GM12878 (cell line): Measurements from ENCODE around the gene ERCC3. TPM values are rescaled to one million over a fixed set of nuclear protein-coding genes. Genes with fewer than 3 reads are reported as not detected.

Source experiments
- ASH2L ChIP-seq: fragments of 300-600, 200-600 bp; sonication (generic); IDR thresholded peaks from 2 replicates; pipeline ENCODE4 v1.6.1; 2017; ENCODE audit warnings: low read depth, mild to moderate bottlenecking, borderline replicate concordance
- ATF7 ChIP-seq: fragments of 450-650 bp; IDR thresholded peaks from 2 replicates; pipeline ENCODE4 v1.6.1; 2016; ENCODE audit warnings: low read depth, mild to moderate bottlenecking
- CBX5 ChIP-seq: sonication (generic); IDR thresholded peaks from 2 replicates; pipeline ENCODE4 v1.6.1; 2016; ENCODE audit warnings: low read depth, moderate library complexity, mild to moderate bottlenecking, inconsistent platforms
- CHD2 ChIP-seq: IDR thresholded peaks from 2 replicates; pipeline ENCODE4 v1.6.1; 2011; ENCODE audit warnings: low read depth, low read length, improper control_type of control experiment, borderline replicate concordance
- CREM ChIP-seq: IDR thresholded peaks from 2 replicates; pipeline ENCODE4 v1.6.1; 2014; ENCODE audit warnings: antibody characterized with exemption, low read depth
- JUNB ChIP-seq: IDR thresholded peaks from 2 replicates; pipeline ENCODE4 v1.6.1; 2016; ENCODE audit warnings: antibody characterized with exemption, mild to moderate bottlenecking
- MTA2 ChIP-seq: fragments of 450-650 bp; IDR thresholded peaks from 2 replicates; pipeline ENCODE4 v1.6.1; 2016; ENCODE audit warnings: low read depth, mild to moderate bottlenecking, moderate library complexity
- MXI1 ChIP-seq: fragments of 150-350 bp; IDR thresholded peaks from 2 replicates; pipeline ENCODE4 v1.6.1; 2011; ENCODE audit warnings: low read depth, mild to moderate bottlenecking, inconsistent platforms, low read length, improper control_type of control experiment
- NFYB ChIP-seq: IDR thresholded peaks from 2 replicates; pipeline ENCODE4 v1.6.1; 2011; ENCODE audit warnings: low read depth, mild to moderate bottlenecking, low read length, improper control_type of control experiment, moderate library complexity; ENCODE audit not compliant: insufficient read depth
- POU2F2 ChIP-seq: IDR thresholded peaks from 3 replicates; pipeline ENCODE4 v1.6.1; 2011; ENCODE audit warnings: low read depth, mild to moderate bottlenecking, low read length, borderline replicate concordance
- RAD51 ChIP-seq: fragments of 450-650 bp; IDR thresholded peaks from 2 replicates; pipeline ENCODE4 v1.6.1; 2016; ENCODE audit warnings: moderate library complexity, mild to moderate bottlenecking, inconsistent platforms
- SIN3A ChIP-seq: IDR thresholded peaks from 2 replicates; pipeline ENCODE4 v1.6.1; 2012; ENCODE audit warnings: low read depth, low read length, improper control_type of control experiment
- SIX5 ChIP-seq: IDR thresholded peaks from 2 replicates; pipeline ENCODE4 v1.6.1; 2011; ENCODE audit warnings: mild to moderate bottlenecking, low read depth, low read length, moderate library complexity; ENCODE audit not compliant: severe bottlenecking
- SMAD1 ChIP-seq: fragments of 450-650 bp; IDR thresholded peaks from 2 replicates; pipeline ENCODE4 v1.6.1; 2018; ENCODE audit warnings: mild to moderate bottlenecking, low read depth; ENCODE audit not compliant: partially characterized antibody
- SMARCA5 ChIP-seq: fragments of 450-650 bp; IDR thresholded peaks from 2 replicates; pipeline ENCODE4 v1.6.1; 2017; ENCODE audit warnings: mild to moderate bottlenecking
- SRF ChIP-seq, 2 experiments: IDR thresholded peaks; 2 replicates each; pipeline ENCODE4 v1.6.1; 2011; ENCODE audit warnings: low read depth in 2 of 2, low read length in 2 of 2, mild to moderate bottlenecking in 1 of 2, moderate library complexity in 1 of 2
- ZBED1 ChIP-seq: IDR thresholded peaks from 2 replicates; pipeline ENCODE4 v1.6.1; 2016; ENCODE audit warnings: borderline replicate concordance
- ZNF217 ChIP-seq: fragments of 450-650 bp; IDR thresholded peaks from 2 replicates; pipeline ENCODE4 v1.6.1; 2017; ENCODE audit warnings: antibody characterized with exemption, mild to moderate bottlenecking
- polyA plus RNA-seq, 11 experiments: library from polyadenylated mRNA; depleted of rRNA in 4 of 11; unstranded in 6 of 11; stranded (reverse) in 5 of 11; fragments of >200 nt; fragmentation: Nextera tagmentation in 4 of 11; fragmentation: Illumina TruSeq in 1 of 11; extraction: Ambion mirVana in 4 of 11; extraction: Trizol in 1 of 11; gene quantifications; 1 replicate in 1 of 11; 2 replicates in 10 of 11; pipeline versions ENCODE4 v1.2.1 to v1.2.3, GENCODE V29; 2011 to 2016; ENCODE audit warnings: inconsistent platforms in 2 of 11, missing spikeins in 2 of 11, low read depth in 1 of 11
- total RNA-seq, 4 experiments: library from RNA; depleted of rRNA in 3 of 4; stranded (reverse); fragments of >200 nt in 3 of 4; fragmentation: Illumina TruSeq in 1 of 4; extraction: Trizol in 1 of 4; gene quantifications; 2 replicates each; pipeline versions ENCODE4 v1.2.1 to v1.2.3, GENCODE V29; 2013 to 2021
- TF ChIP-seq, protein P1 (sequence below): fragments of 450-650 bp; IDR thresholded peaks from 2 replicates; pipeline ENCODE4 v1.6.1; 2017; ENCODE audit warnings: mild to moderate bottlenecking, moderate library complexity
- TF ChIP-seq, protein P2 (sequence below): fragments of 450-650 bp; conservative IDR thresholded peaks from 2 replicates; pipeline ENCODE4 v1.6.1; 2017; ENCODE audit warnings: mild to moderate bottlenecking, moderate library complexity
- TF ChIP-seq, protein P3 (sequence below): fragments of 450-650 bp; IDR thresholded peaks from 2 replicates; pipeline ENCODE4 v1.6.1; 2014; ENCODE audit warnings: mild to moderate bottlenecking

The ERCC3 gene
- total and polyA plus RNA-seq, 10 of the 15 experiments (the other 5 are each of a cell fraction or from before 2014, with no cell fraction given) = 17.1 to 64.8 (median 42.8) TPM

- TF ChIP-seq, protein P1, sequence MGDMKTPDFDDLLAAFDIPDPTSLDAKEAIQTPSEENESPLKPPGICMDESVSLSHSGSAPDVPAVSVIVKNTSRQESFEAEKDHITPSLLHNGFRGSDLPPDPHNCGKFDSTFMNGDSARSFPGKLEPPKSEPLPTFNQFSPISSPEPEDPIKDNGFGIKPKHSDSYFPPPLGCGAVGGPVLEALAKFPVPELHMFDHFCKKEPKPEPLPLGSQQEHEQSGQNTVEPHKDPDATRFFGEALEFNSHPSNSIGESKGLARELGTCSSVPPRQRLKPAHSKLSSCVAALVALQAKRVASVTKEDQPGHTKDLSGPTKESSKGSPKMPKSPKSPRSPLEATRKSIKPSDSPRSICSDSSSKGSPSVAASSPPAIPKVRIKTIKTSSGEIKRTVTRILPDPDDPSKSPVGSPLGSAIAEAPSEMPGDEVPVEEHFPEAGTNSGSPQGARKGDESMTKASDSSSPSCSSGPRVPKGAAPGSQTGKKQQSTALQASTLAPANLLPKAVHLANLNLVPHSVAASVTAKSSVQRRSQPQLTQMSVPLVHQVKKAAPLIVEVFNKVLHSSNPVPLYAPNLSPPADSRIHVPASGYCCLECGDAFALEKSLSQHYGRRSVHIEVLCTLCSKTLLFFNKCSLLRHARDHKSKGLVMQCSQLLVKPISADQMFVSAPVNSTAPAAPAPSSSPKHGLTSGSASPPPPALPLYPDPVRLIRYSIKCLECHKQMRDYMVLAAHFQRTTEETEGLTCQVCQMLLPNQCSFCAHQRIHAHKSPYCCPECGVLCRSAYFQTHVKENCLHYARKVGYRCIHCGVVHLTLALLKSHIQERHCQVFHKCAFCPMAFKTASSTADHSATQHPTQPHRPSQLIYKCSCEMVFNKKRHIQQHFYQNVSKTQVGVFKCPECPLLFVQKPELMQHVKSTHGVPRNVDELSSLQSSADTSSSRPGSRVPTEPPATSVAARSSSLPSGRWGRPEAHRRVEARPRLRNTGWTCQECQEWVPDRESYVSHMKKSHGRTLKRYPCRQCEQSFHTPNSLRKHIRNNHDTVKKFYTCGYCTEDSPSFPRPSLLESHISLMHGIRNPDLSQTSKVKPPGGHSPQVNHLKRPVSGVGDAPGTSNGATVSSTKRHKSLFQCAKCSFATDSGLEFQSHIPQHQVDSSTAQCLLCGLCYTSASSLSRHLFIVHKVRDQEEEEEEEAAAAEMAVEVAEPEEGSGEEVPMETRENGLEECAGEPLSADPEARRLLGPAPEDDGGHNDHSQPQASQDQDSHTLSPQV = no peak
- no peak for TF ChIP-seq CBX5
- peak in 1 of 2 experiments; percentile 23; a peak in 1 of 4 replicates for TF ChIP-seq SRF (IDR thresholded peaks at IDR 0.05; ENCODE audit: low read depth in 2 of 2, low read length in 2 of 2)
- TF ChIP-seq RAD51 = peak; percentile 31; the same call in 1 of the 2 replicates
- TF ChIP-seq ATF7 = no peak
- no peak for TF ChIP-seq SMAD1
- TF ChIP-seq ZNF217 = no peak
- peak; percentile 13; the same call in 1 of the 2 replicates for TF ChIP-seq JUNB
- TF ChIP-seq, protein P2, sequence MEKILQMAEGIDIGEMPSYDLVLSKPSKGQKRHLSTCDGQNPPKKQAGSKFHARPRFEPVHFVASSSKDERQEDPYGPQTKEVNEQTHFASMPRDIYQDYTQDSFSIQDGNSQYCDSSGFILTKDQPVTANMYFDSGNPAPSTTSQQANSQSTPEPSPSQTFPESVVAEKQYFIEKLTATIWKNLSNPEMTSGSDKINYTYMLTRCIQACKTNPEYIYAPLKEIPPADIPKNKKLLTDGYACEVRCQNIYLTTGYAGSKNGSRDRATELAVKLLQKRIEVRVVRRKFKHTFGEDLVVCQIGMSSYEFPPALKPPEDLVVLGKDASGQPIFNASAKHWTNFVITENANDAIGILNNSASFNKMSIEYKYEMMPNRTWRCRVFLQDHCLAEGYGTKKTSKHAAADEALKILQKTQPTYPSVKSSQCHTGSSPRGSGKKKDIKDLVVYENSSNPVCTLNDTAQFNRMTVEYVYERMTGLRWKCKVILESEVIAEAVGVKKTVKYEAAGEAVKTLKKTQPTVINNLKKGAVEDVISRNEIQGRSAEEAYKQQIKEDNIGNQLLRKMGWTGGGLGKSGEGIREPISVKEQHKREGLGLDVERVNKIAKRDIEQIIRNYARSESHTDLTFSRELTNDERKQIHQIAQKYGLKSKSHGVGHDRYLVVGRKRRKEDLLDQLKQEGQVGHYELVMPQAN = no peak
- peak; percentile 94 for TF ChIP-seq MTA2
- TF ChIP-seq, protein P3, sequence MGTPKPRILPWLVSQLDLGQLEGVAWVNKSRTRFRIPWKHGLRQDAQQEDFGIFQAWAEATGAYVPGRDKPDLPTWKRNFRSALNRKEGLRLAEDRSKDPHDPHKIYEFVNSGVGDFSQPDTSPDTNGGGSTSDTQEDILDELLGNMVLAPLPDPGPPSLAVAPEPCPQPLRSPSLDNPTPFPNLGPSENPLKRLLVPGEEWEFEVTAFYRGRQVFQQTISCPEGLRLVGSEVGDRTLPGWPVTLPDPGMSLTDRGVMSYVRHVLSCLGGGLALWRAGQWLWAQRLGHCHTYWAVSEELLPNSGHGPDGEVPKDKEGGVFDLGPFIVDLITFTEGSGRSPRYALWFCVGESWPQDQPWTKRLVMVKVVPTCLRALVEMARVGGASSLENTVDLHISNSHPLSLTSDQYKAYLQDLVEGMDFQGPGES = no peak
- no peak for TF ChIP-seq ZBED1
- no peak for TF ChIP-seq SMARCA5
- no peak for TF ChIP-seq SIX5
- no peak for TF ChIP-seq SIN3A
- peak; percentile 84; the same call in 2 of the 3 replicates for TF ChIP-seq POU2F2
- no peak for TF ChIP-seq ASH2L
- TF ChIP-seq CREM = peak; percentile 44; the same call in 1 of the 2 replicates
- no peak for TF ChIP-seq NFYB
- TF ChIP-seq CHD2 = no peak; the same call in 1 of the 2 replicates
- TF ChIP-seq MXI1 = no peak
These were observed 19.5 kb upstream of the ERCC3 start (continued) for GRCh38 chr2:127313406-127313805.
